ENCODE measurements around the gene BNIP5.

The BNIP5 gene

DNA sequence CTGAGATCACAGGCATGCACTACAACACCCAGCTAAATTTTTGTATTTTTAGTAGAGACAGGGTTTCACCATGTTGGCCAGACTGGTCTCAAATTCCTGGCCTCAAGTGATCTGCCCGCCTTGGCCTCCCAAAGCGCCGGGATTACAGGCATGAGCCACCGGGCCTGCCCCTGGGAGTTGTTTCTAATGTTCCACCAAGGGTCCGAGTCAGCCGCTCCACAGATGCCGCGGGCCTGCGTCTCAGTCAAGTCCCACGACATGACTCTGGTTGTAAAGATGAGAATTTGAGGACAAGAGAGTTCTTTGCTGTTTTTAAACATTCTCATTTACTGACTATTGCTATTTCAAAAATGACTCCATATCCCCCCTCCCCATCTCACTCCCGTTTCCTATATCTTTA is 30.8 kb downstream of the BNIP5 start:
- TF ChIP-seq, protein P1, sequence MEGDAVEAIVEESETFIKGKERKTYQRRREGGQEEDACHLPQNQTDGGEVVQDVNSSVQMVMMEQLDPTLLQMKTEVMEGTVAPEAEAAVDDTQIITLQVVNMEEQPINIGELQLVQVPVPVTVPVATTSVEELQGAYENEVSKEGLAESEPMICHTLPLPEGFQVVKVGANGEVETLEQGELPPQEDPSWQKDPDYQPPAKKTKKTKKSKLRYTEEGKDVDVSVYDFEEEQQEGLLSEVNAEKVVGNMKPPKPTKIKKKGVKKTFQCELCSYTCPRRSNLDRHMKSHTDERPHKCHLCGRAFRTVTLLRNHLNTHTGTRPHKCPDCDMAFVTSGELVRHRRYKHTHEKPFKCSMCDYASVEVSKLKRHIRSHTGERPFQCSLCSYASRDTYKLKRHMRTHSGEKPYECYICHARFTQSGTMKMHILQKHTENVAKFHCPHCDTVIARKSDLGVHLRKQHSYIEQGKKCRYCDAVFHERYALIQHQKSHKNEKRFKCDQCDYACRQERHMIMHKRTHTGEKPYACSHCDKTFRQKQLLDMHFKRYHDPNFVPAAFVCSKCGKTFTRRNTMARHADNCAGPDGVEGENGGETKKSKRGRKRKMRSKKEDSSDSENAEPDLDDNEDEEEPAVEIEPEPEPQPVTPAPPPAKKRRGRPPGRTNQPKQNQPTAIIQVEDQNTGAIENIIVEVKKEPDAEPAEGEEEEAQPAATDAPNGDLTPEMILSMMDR (IDR thresholded peaks at IDR 0.05; ENCODE audit: insufficient read depth, missing control alignments), result no peak
- DNase-seq (ENCODE audit: insufficient read length, low spot score), result no peak
- FAIRE-seq, result no peak

DNA sequence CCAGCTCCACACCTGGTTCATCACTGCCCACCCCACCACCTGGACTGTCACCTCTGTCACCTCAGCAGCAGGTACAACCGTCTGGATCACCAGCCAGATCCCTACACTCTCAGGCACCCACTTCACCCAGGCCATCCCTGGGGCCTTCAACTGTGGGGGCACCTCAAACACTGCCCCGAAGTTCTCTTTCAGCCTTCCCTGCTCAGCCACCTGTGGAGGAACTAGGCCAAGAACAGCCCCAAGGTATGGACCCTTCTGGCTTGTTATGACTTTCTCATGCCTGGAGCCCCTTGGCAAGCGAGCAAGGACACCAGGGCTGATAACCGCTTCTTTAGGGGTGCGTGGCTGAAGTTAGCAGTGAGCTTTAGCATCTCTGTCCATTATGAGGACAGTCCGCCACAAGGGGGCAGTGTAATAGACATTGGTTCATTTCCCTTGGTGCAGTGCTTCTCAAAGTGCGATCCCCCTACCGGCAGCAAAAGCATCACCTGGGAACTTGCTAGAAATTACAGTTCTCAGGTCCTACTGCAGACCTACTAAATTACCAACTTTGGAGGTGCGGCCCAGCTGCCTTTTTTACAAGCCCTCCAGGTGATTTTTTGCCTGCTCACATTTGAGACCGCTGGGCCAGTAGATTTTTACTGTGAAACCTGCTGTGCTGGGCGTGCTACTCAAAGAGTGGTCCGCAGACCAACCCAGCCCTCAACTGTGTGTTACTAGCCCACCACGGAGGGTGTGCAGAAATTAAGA is 34.3 kb downstream of the BNIP5 start:
- TF ChIP-seq, protein P1 (IDR thresholded peaks at IDR 0.05; ENCODE audit: insufficient read depth, missing control alignments), result peak; percentile 94
- FAIRE-seq, result no peak
- DNase-seq (ENCODE audit: insufficient read length, low spot score), result peak; percentile 59

DNA sequence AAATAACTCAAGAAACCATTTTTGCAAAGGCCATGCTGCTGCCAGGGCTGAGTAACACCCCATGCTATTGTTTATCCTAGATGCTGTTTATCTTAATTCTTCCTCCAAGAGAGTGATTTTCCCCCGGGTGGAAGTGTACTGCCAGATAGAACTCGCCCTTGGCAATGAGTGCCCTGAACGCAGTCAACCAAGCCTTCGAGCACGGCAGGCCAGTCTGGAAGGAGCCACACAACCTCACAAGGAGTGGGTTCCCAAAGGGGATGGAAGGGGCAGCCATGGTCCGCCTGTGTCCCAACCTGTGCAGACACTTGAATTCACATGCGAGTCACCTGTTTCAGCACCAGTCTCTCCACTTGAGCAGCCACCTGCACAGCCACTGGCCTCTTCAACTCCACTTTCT is 34.9 kb downstream of the BNIP5 start:
- TF ChIP-seq, protein P1 (IDR thresholded peaks at IDR 0.05; ENCODE audit: insufficient read depth, missing control alignments), result no peak
- no peak for FAIRE-seq
- DNase-seq (ENCODE audit: insufficient read length, low spot score), result no peak

DNA sequence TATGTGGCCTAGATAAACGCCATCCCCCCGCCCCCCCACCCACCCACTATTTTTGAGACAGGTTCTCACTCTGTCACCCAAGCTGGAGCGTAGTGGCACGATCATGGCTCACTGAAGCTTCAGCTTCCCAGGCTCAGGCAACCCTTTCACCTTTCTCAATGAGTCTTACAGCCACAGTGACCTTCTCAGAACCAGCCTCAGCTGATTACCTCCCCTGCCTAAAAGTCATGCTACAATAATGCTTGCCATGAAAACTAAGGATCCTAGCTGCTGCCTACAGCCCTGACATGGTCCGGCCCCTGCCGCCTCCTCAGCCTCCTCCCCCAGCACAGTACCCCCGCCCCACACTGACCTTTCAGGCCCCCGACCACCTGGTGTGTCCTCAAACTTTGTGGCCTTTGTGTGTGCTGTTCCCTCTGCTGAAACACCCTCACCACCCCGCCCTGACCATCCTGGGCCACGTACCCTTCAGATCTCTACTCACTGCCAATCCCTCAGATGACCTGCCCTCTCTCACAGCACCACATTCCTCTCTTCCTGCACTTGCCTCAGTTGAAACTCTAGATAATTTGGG is 35.5 kb downstream of the BNIP5 start:
- FAIRE-seq (no peak), DNase-seq (ENCODE audit: insufficient read length, low spot score) (no peak)
- TF ChIP-seq, protein P1 (IDR thresholded peaks at IDR 0.05; ENCODE audit: insufficient read depth, missing control alignments), result no peak

DNA sequence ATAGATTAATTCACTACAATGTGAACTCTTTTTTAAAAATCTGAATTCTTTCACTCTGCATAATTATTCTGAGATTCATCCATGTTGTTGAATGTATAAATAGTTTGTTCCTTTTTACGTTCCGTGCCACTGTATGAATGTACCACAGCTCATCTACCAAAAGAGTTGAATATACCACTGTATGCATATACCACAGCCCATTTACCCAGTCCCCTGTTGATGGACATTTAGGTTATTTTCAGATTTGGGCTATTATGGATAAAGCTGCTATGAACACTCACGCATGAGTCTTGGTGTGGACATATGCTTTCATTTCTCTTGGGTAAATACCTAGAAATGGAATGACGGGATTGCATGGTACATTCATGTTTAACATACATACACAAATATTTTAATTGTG is 38.7 kb downstream of the BNIP5 start:
- FAIRE-seq (no peak), DNase-seq (ENCODE audit: insufficient read length, low spot score) (no peak)
- TF ChIP-seq, protein P1 (IDR thresholded peaks at IDR 0.05; ENCODE audit: insufficient read depth, missing control alignments), result no peak

DNA sequence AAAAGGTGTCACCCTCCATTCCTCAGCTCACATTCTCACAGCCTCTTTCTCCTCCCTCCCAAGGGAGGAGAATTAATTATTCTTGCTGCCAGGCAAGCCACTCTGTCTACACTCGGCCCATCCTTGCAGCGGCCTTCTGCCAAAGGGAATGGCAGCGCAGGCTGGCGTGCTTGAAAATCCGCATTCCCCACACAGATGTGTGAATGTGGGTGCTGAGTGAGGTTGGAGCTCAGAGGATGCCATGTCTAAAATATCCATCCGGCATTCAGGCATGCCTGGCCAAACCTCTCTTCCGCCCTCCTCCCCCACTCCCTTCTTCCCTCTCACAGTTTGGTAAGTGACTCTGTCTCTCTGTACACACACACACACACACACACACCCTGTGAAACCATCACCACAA is 39.2 kb downstream of the BNIP5 start:
- no peak for DNase-seq (ENCODE audit: insufficient read length, low spot score)
- TF ChIP-seq, protein P1 (IDR thresholded peaks at IDR 0.05; ENCODE audit: insufficient read depth, missing control alignments), result no peak
- FAIRE-seq, result no peak

DNA sequence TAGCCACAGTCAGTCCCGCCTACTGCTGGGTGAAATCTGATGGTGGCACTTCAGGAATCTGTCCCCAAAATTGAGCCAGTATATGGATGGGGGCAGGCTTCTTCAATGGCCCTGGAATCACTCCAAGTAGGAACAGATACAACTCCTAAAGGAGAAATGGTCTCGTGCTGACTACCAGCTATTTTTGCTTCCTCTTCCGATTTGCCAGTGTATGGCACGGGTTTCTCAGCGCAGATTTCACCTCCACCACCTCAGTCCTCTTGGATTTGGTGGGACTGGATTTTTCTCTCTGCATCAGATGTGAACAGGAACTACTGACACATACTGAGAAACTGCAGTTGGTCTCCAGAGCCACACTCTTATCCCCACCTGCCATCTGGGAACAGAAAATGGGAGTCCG is 39.6 kb downstream of the BNIP5 start:
- no peak for FAIRE-seq
- no peak for DNase-seq (ENCODE audit: insufficient read length, low spot score)
- TF ChIP-seq, protein P1 (IDR thresholded peaks at IDR 0.05; ENCODE audit: insufficient read depth, missing control alignments), result no peak

Data from D721Med (cell line).